K562 (cell line): ENCODE data around the gene VLDLR. TPM values are rescaled to one million over a fixed set of nuclear protein-coding genes. Genes with fewer than 3 reads are reported as not detected.

Source experiments
- ARID3A ChIP-seq: IDR thresholded peaks from 2 replicates; pipeline ENCODE4 v1.6.1; 2012; ENCODE audit warnings: low read depth, low read length, improper control_type of control experiment, borderline replicate concordance
- CREM ChIP-seq: IDR thresholded peaks from 2 replicates; pipeline ENCODE4 v1.6.1; 2014; ENCODE audit warnings: antibody characterized with exemption, low read depth
- E2F4 ChIP-seq: sonication (generic); formaldehyde crosslinking; IDR thresholded peaks from 2 replicates; pipeline ENCODE4 v1.8.0; 2022; ENCODE audit warnings: mild to moderate bottlenecking, low read depth, missing genetic modification reagents
- HNRNPLL ChIP-seq: fragments of 200-400 bp; formaldehyde crosslinking; IDR thresholded peaks from 2 replicates; pipeline ENCODE4 v1.6.1; 2017; ENCODE audit warnings: low read length, low read depth, mild to moderate bottlenecking; ENCODE audit not compliant: poor library complexity, severe bottlenecking
- MBD1 ChIP-seq: fragments of 250-450 bp; sonication (Bioruptor Pico); IDR thresholded peaks from 2 replicates; pipeline ENCODE4 v1.8.0; 2022; ENCODE audit warnings: inconsistent platforms
- STAG1 ChIP-seq: sonication (generic); formaldehyde crosslinking; IDR thresholded peaks from 2 replicates; pipeline ENCODE4 v1.5.0; 2020; ENCODE audit warnings: missing genetic modification reagents, borderline replicate concordance
- ZFP1 ChIP-seq: fragments of 450-650 bp; formaldehyde crosslinking; IDR thresholded peaks from 2 replicates; pipeline ENCODE4 v1.4.0; 2020; ENCODE audit warnings: mild to moderate bottlenecking, mixed read lengths
- polyA plus RNA-seq, 8 experiments: library from polyadenylated mRNA; depleted of rRNA in 4 of 8; stranded (reverse) in 5 of 8; unstranded in 3 of 8; fragments of >200 nt; fragmentation: Nextera tagmentation in 2 of 8; fragmentation: Illumina TruSeq in 1 of 8; extraction: Ambion mirVana in 2 of 8; extraction: Trizol in 1 of 8; gene quantifications; 2 replicates each; pipeline versions ENCODE4 v1.2.1 to v1.2.3, GENCODE V29; 2011 to 2014; ENCODE audit warnings: inconsistent platforms in 1 of 8, missing spikeins in 1 of 8
- total RNA-seq, 7 experiments: library from RNA; depleted of rRNA in 6 of 7; stranded (reverse); fragments of >200 nt in 6 of 7; fragmentation: Illumina TruSeq in 2 of 7; extraction: Trizol in 2 of 7; gene quantifications; 2 replicates each; pipeline versions ENCODE4 v1.2.1 to v1.2.3, GENCODE V29; 2011 to 2021; ENCODE audit warnings: low replicate concordance in 1 of 7

The VLDLR gene
- total and polyA plus RNA-seq, 9 of the 15 experiments (the other 6 are each of a cell fraction or from before 2014, with no cell fraction given), result 0.03 to 0.58 (median 0.08) TPM

- TF ChIP-seq ARID3A (no peak), CREM (no peak), HNRNPLL (no peak), STAG1 (no peak), MBD1 (CRISPR knock-in tag) (no peak), ZFP1 (CRISPR knock-in tag) (no peak), E2F4 (CRISPR knock-in tag) (no peak)
These were observed 12.6 kb downstream of the VLDLR start (continued) for GRCh38 chr9:2634153-2634552.
